Forelimb muscle (tissue), 1 donor: ENCODE data around the gene ZNF329. TPM values are rescaled to one million over a fixed set of nuclear protein-coding genes. Genes with fewer than 3 reads are reported as not detected.

ENCODE experiments used
- polyA plus RNA-seq: library from polyadenylated mRNA; unstranded; fragments of 120-200 nt; gene quantifications from one replicate; pipeline ENCODE4 v1.2.1, GENCODE V29; 2013; ENCODE audit not compliant: insufficient read length

The ZNF329 gene
- polyA plus RNA-seq, 1 donor: 10.6 TPM

Other genes with a start within 250 kb of the ZNF329 start
- 14.2 TPM for gene ZNF417, start 234.2 kb downstream of the ZNF329 start, polyA plus RNA-seq
- gene ZNF418, start 215.4 kb downstream of the ZNF329 start, polyA plus RNA-seq: 10.5 TPM
- gene ZNF256, start 203.1 kb downstream of the ZNF329 start, polyA plus RNA-seq: 6.0 TPM
- 1.5 TPM for gene C19orf18, start 176.3 kb downstream of the ZNF329 start, polyA plus RNA-seq
- 10.5 TPM for gene ZNF606, start 148.0 kb downstream of the ZNF329 start, polyA plus RNA-seq
- gene ZSCAN1, start 116.8 kb downstream of the ZNF329 start, polyA plus RNA-seq: 0.91 TPM
- gene ZNF135, start 91.5 kb downstream of the ZNF329 start, polyA plus RNA-seq: 12.5 TPM
- 51.1 TPM for gene ZSCAN18, start 52.6 kb downstream of the ZNF329 start, polyA plus RNA-seq
- 8.3 TPM for gene ZNF274, start 32.3 kb upstream of the ZNF329 start, polyA plus RNA-seq
- gene ZNF544, start 78.1 kb upstream of the ZNF329 start, polyA plus RNA-seq: 14.6 TPM
- 5.3 TPM for gene ZNF8, start 128.2 kb upstream of the ZNF329 start, polyA plus RNA-seq
- gene ERVK3-1, start 154.6 kb upstream of the ZNF329 start, polyA plus RNA-seq: 33.6 TPM
- gene ZSCAN22, start 176.2 kb upstream of the ZNF329 start, polyA plus RNA-seq: 2.7 TPM
- gene A1BG, start 202.7 kb upstream of the ZNF329 start, polyA plus RNA-seq: 3.6 TPM
- 2.4 TPM for gene ZNF497, start 212.0 kb upstream of the ZNF329 start, polyA plus RNA-seq
- gene ZNF837, start 230.2 kb upstream of the ZNF329 start, polyA plus RNA-seq: 1.9 TPM
- 1,975 TPM for gene RPS5, start 236.5 kb upstream of the ZNF329 start, polyA plus RNA-seq
- not detected for gene RNF225, start 244.9 kb upstream of the ZNF329 start, polyA plus RNA-seq